Smooth muscle cell (in vitro differentiated cells): ENCODE measurements around the gene ACOXL. TPM values are rescaled to one million over a fixed set of nuclear protein-coding genes. Genes with fewer than 3 reads are reported as not detected.

Experiments
- DNase-seq: peaks from one replicate; lab custom pipeline; 2025; ENCODE audit not compliant: unreplicated experiment; lab: John Stamatoyannopoulos, UW
- H2AFZ ChIP-seq: fragments of 200-600 bp; sonication (generic); 2 replicates; pipeline ENCODE4 v1.6.0; 2016; ENCODE audit warnings: antibody characterized with exemption, low read depth, mild to moderate bottlenecking
- H3F3A ChIP-seq: fragments of 200-600 bp; sonication (generic); 2 replicates; pipeline ENCODE4 v1.6.0; 2017; ENCODE audit warnings: antibody characterized with exemption, low read depth
- H3K27ac ChIP-seq: fragments of 200-600 bp; sonication (generic); 2 replicates; pipeline ENCODE4 v1.5.1; 2016; ENCODE audit warnings: low read depth, mild to moderate bottlenecking
- H3K27me3 ChIP-seq: fragments of 200-600 bp; sonication (generic); 2 replicates; pipeline ENCODE4 v1.6.1; 2016; ENCODE audit warnings: low read depth, mild to moderate bottlenecking
- H3K36me3 ChIP-seq: fragments of 200-600 bp; sonication (generic); 2 replicates; pipeline ENCODE4 v1.5.1; 2016; ENCODE audit warnings: low read depth
- H3K4me1 ChIP-seq: fragments of 200-600 bp; sonication (generic); 2 replicates; pipeline ENCODE4 v1.5.1; 2016; ENCODE audit warnings: low read depth
- H3K4me2 ChIP-seq: fragments of 200-600 bp; sonication (generic); 2 replicates; pipeline ENCODE4 v1.6.0; 2016; ENCODE audit warnings: mild to moderate bottlenecking
- H3K4me3 ChIP-seq: fragments of 200-600 bp; sonication (generic); 2 replicates; pipeline ENCODE4 v1.5.1; 2016; ENCODE audit warnings: mild to moderate bottlenecking
- H3K79me2 ChIP-seq: fragments of 200-600 bp; sonication (generic); 2 replicates; pipeline ENCODE4 v1.6.0; 2016; ENCODE audit warnings: low read depth, mild to moderate bottlenecking
- H3K9ac ChIP-seq: fragments of 200-600 bp; sonication (generic); 2 replicates; pipeline ENCODE4 v1.6.0; 2016; ENCODE audit warnings: low read depth
- H3K9me3 ChIP-seq: fragments of 200-600 bp; sonication (generic); replicated peaks from 2 replicates; pipeline ENCODE4 v1.5.1; 2016; ENCODE audit warnings: low read depth
- H4K20me1 ChIP-seq: fragments of 200-600 bp; sonication (generic); 2 replicates; pipeline ENCODE4 v1.6.0; 2016; ENCODE audit warnings: low read depth
- CTCF ChIP-seq: fragments of 200-600 bp; sonication (generic); IDR thresholded peaks from 2 replicates; pipeline ENCODE4 v1.5.1; 2017; ENCODE audit warnings: borderline replicate concordance, mild to moderate bottlenecking, antibody characterized with exemption; ENCODE audit not compliant: insufficient read depth, poor library complexity, severe bottlenecking
- WGBS: methylation state at CpG from one replicate; pipeline ENCODE4 v1.1.7; 2016; ENCODE audit warnings: low lambda C conversion rate; 5-methylcytosine and 5-hydroxymethylcytosine counted together
- polyA plus RNA-seq: library from polyadenylated mRNA; unstranded; fragments of >200 nt; fragmentation: Nextera tagmentation; extraction: Ambion mirVana; gene quantifications from 2 replicates; pipeline ENCODE4 v1.2.1, GENCODE V29; 2016
- total RNA-seq: library from RNA; depleted of rRNA; stranded (reverse); fragments of >200 nt; gene quantifications from 2 replicates; pipeline ENCODE4 v1.2.3, GENCODE V29; 2014

ACOXL gene
- total and polyA plus RNA-seq, 2 experiments from 2014 or later: not detected

GRCh38 chr2:111143107-111143842 is 410.9 kb downstream of the ACOXL start:
- Histone ChIP-seq H3K79me2 (peaks cover 18% of the 10 kb centered on the region), H3K27ac (no peak overlapping the region)
- no peak for DNase-seq

GRCh38 chr2:111143843-111144198 is 411.4 kb downstream of the ACOXL start:
- H3F3A ChIP-seq: peaks cover 2% of the 10 kb centered on the region
- H3K4me3 ChIP-seq: no peak overlapping the region
- H4K20me1 ChIP-seq: peaks cover 68% of the 10 kb centered on the region
- no peak overlapping the region for H3K27ac ChIP-seq
- no peak overlapping the region for H3K9ac ChIP-seq
- H3K79me2 ChIP-seq: peaks cover 16% of the 10 kb centered on the region
- H2AFZ ChIP-seq: no peak overlapping the region
- no peak overlapping the region for H3K4me2 ChIP-seq
- TF ChIP-seq CTCF: no peak
- no peaks in the 10 kb centered on the region for H3K9me3 ChIP-seq
- WGBS: 66% methylated on average over 1 of the region's 1 CpG
- no peak for DNase-seq
- H3K36me3 ChIP-seq: no peaks in the 10 kb centered on the region
- H3K4me1 ChIP-seq: peaks cover 16% of the 10 kb centered on the region
- no peaks in the 10 kb centered on the region for H3K27me3 ChIP-seq

More at GRCh38 chr2:111143107-111143842, 410.9 kb downstream of the ACOXL start:
- Histone ChIP-seq H2AFZ (no peak overlapping the region), H3K27me3 (no peaks in the 10 kb centered on the region), H4K20me1 (peaks cover 69% of the 10 kb centered on the region), H3K4me2 (no peak overlapping the region), H3K36me3 (no peaks in the 10 kb centered on the region), H3K9ac (no peak overlapping the region), H3K4me3 (no peak overlapping the region), H3K9me3 (no peaks in the 10 kb centered on the region), H3K4me1 (peaks cover 15% of the 10 kb centered on the region), H3F3A (peaks cover 2% of the 10 kb centered on the region)
- WGBS: 87% methylated on average over 10 of the region's 10 CpGs
- TF ChIP-seq CTCF: no peak

GRCh38 chr2:111145103-111145760 is 412.9 kb downstream of the ACOXL start:
- Histone ChIP-seq H3K27me3 (no peaks in the 10 kb centered on the region), H3K36me3 (no peaks in the 10 kb centered on the region), H3K27ac (no peak overlapping the region), H3F3A (peaks cover 2% of the 10 kb centered on the region), H2AFZ (no peak overlapping the region), H3K79me2 (peaks cover 21% of the 10 kb centered on the region), H3K9ac (no peak overlapping the region), H3K4me3 (no peak overlapping the region), H4K20me1 (peaks cover 66% of the 10 kb centered on the region), H3K9me3 (no peaks in the 10 kb centered on the region), H3K4me1 (peaks cover 16% of the 10 kb centered on the region), H3K4me2 (no peak overlapping the region)
- no peak for DNase-seq
- TF ChIP-seq CTCF: no peak
- 87% methylated on average over 7 of the region's 7 CpGs for WGBS
